CD4-positive, alpha-beta T cell treated with Interleukin-2 at 100 ng/mL for 4 hours (primary cell): ENCODE measurements around the gene PTGER1.

Experiments
- DNase-seq: peaks from one replicate; pipeline ENCODE4 v3.0.0-alpha.2; 2020; ENCODE audit warnings: low spot score

The PTGER1 gene

DNA sequence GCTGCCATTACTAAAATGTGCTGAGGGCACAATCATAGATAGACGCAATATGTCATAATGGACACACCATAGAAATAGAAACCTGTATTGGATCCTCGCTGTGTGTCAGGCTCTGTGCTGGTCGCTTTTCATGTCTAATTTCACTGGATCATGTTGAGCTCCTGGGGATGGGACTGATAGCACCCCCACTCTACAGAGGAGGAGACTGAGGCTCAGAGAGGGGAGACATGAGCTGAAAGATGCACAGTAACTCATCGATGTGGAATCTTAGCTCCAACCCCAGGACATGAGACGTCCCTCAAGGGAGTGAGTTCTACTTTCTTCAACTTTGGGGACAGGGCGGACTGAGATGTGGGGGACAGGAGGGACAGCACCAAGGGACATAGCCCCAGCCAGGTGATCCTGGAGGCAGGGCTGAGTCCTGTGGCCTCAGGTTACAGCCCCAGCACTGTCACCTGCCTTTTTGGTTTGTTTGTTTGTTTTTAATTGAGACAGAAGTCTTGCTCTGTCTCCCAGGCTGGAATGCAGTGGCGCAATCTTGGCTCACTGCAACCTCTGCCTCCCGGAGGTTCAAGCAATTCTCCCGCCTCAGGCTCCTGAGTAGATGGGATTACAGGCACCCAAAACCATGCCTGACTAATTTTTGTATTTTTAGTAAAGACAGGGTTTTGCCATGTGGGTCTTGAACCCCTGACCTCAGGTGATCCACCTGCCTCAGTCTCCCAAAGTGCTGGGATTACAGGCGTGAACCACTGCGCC lies 27.4 kb upstream of the PTGER1 start:
- no peak for DNase-seq

DNA sequence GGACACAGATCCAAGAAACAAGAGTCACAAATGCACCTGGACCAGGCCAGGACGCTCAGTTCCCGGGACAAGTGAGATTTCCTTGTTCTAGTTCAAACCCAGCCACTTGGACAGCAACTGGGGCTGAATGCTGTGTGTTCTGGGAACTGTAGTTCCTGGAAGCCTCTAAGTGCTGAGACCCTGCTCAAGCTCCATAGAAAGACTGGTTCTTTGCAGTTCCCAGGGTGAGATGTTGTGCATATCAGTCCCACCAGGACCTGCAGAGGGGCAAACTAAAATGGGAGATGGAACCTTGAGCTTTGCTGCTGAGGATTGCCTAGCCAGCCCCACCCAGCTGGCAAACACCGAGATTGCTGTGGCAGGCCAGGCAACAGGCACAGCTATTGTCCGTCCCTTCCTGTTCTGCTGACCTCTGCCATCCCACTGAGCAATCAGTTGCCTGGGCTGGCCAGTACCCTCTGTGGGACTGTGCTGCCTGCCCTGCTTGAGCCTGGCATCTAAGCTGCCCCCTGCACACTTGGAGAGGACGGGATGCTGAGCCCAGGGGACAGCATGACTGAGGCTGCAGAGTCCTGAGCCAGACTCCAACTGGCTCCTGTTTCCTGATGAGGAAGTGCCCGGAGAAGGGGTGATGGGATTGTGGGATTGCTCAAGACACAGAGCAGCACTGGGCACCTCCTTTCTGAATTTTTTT lies 22.2 kb upstream of the PTGER1 start:
- DNase-seq: no peak

DNA sequence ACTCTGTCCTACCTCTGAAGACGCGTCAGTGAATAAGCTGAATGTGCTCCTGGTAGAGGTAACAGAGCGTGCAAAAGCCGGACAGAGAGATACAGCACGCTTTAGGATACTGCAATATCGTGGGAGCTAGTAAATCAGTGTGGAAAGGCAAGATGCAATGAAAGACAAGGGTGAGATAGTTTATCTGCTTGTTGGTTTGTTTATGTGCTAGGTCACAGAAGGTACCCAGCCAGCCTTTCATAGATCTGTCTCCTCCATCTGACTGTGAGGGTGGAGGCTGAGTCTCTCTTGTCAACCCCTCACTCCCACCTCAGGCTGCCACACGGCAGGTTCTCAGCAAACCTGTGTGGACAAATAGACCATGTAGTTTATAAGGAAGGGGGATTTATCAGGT lies 21.7 kb upstream of the PTGER1 start:
- DNase-seq: no peak

DNA sequence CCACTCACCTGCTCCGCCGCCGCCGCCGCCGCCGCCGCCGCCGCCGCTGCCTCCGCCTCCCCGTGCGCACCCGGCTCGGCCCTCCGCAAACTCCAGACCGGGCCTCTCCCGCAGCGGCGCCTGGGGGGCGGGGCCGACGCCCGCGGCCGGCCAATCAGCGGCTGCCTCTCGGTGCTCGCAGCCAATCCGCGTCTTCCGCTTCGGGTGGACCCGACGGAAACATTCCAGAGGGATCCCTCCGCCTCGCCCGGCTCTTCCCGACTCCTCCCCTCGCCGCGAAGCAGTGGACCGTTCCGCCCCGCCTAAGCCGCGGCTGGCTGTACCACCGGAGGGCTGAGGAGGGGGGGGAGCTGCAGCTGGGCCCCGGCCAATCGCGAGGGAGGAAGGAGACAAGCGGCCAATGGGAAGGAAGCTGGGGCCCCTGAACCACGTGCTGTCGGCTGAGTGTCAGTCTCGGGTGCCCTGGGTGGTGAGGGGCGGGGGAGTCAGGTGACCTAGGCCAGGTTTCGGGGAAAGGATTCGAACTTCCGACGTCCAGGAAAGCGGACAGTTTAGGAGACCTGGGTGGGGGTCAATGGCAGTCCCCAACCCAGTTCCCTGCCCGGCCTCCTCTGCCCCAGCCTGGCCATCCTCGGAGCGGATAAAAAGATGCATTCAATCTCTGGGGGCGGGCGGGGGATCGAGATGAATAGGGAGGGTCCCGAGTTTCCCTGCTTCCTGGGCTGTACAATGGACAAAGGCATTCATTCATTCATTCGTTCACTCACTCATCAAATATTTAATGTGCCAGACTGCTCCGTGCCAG lies 21.1 kb upstream of the PTGER1 start, which contains the start of gene GIPC1:
GIPC1 (minus strand) TSS at position 99 of the 805 bp plus-strand sequence. CDS start 13,151 bp downstream, outside the sequence.
- peak; percentile 82 for DNase-seq

DNA sequence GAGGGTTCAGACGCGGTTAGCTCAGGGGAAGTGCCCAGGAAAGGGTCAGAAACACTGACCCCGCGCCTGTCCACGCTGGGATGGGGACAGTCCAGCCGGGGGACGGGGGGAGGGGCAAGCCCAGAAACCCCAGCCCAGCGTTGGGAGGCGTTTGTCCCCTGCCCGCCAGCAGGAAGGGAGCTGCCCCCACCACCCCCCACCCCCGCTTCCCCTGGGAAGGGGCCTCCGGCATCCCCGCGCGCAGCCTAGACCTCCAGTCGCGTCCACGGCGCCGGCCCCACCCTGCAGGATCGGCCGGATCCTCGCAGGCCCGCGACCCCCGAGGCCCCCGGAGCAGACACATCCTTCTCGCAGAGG lies 20.5 kb upstream of the PTGER1 start:
- DNase-seq: no peak

DNA sequence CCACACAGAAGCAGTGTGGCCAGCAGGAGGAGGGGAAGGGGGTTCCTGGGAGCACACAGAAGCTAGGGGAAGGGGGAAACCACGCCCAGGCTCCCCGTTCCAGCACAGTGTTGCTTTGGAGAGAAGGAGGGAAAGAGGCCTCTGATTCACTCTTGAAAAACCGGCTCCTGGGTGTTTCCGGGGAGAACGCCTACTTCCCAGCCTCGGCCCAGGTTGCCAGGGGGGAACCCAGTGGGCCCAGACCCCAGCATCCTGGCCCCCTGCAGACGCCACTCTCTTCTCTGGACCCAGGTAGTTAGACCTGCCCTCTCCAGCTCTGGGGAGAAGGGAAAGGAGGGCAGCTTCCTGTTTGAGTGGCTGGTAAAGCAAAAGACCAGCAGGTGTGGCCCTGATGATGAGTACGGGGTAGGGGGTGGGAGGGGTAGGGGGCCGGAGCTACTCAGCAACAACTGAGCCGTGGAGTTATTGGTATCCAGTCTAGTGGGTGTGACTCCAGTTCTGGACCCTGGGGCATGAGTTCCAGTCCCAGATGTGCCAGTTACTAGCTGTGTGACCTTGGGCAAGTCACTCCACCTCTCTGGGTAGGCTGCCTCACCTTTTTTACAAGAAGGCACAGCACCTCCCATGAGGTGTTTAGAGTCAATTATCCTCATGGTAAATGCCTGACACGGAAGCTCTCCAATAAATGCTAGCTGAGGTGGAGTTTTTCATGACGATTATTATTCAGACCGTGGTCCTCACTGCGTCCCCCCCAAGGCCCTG lies 19.9 kb upstream of the PTGER1 start:
- DNase-seq: no peak

DNA sequence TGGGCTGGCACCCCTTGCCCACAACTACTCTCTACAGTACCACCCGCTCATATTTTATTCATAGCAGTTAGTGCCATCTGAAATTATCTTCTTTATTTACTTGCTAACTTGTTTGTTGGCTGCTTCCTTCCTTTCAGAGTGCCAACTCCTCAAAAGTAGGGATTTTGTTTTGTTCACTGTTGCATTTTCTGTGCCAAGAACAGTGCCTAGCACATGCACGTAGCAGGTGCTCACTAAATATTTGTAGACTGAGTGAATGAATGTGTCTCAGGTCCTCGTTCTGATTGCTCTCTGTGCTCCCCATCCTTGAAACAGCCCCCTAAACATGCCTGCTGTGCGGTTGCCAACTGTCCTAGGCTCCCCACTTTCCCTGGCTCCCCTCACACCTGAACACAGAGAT lies 19.3 kb upstream of the PTGER1 start:
- DNase-seq: no peak

DNA sequence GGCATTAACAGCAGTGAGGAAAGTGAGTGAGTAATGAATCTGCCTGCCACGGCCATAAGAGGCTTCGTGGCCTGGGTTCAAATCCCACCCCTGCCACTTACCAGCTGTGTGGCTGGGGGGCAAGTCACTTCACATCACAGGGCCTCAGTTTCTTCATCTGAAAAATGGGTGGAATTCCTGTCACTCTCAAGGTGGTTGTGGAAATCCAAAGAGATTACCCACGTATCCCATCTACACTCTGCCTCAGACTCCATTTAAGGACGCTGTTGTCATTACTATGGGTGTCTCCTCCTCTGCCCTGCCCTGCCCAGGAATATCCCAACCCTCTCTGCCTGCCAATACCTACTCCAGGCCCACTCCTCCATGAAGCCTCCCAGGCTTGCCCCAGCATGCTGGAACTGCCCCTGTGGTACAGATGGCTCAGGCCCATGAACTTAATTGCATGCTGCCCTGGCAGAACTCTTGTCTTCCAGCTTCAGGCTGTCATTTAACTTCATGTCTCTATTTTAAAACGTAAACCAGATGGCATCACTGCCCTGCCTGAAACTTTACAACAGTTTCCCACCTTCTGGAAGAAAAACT lies 17.7 kb upstream of the PTGER1 start:
- DNase-seq: no peak

DNA sequence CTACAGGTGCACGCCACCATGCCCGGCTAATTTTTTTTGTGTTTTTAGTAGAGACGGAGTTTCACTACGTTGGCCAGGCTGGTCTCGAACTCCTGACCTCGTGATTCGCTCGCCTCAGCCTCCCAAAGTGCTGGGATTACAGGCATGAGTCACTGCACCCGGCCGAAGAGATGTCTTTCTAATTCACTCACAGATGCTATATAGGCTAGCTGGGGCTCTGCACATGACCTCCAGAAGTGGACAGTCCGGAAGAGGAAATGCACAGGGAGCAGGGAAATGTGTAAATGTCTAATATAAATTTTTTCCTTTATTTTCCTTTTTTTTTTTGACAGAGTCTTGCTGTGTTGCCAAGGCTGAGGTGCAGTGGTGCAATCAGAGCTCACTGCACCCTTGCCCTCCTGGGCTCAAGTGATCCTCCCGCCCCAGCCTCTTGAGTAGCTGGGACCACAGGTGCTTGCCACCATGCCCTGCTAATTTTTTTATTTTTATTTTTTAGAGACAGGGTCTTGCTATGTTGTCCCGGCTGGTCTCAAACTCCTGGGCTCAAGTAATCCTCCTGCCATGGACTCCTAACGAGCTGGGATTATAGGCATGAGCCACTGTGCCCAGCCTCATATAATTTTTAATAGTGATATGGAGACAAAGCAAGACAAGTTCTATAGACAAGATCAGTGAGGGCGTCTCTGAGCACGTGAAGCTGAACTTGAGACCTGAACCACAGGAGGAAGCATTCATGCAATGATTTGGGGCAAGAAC lies 12.4 kb upstream of the PTGER1 start:
- no peak for DNase-seq

DNA sequence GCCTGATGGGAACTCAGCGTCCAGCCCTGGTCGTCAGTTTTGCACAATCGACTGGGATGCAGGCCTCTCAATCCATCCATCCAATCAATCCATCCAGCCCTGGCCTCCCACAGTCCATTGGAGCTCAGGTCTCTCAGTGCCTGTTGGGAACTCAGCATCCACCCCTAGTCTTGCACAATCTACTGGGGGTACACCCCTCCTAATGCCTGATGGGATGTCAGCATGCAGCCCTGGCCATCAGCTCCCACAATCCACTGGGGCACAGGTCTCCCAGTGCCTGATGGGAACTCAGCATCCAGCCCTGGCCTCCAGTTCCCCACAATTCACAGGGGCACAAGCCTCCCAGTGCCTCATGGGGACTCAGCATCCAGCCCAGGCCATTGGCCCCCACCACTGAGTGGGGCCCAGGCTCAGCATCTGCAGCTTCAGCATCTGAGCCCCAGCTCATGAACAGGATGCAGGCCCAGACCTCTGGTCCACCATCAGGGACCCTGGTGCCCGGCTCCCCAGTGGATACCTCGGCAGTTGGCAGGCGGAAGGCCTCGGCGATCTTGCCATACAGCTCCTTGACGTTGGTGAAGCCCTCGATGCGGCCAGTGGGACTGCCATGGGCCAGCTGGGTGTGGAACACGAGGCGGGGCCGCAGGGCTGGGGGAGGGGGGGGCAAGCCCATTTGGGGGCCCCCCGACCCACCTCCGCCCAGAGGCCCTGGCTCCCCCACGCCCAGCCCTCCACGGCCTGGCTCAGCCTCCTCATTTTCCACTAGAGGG lies 7.2 kb upstream of the PTGER1 start:
- no peak for DNase-seq

DNA sequence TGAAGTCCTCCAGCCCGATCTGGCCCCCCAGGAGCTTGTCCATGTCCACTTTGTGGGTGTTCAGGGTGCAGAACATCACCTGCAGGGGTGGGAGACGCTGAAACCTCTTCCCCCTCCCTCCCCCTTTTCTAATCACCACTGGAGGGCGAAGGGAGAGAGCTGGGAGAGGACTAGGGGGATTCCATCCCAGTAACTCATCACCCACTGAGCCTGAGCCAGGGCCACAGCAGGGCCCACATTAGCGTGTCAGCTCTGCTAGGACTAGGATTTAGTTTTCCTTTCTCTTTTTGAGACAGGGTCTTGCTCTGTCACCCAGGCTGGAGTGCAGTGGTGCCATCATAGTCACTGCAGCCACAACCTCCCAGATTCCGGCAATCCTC lies 5.5 kb upstream of the PTGER1 start:
- no peak for DNase-seq

DNA sequence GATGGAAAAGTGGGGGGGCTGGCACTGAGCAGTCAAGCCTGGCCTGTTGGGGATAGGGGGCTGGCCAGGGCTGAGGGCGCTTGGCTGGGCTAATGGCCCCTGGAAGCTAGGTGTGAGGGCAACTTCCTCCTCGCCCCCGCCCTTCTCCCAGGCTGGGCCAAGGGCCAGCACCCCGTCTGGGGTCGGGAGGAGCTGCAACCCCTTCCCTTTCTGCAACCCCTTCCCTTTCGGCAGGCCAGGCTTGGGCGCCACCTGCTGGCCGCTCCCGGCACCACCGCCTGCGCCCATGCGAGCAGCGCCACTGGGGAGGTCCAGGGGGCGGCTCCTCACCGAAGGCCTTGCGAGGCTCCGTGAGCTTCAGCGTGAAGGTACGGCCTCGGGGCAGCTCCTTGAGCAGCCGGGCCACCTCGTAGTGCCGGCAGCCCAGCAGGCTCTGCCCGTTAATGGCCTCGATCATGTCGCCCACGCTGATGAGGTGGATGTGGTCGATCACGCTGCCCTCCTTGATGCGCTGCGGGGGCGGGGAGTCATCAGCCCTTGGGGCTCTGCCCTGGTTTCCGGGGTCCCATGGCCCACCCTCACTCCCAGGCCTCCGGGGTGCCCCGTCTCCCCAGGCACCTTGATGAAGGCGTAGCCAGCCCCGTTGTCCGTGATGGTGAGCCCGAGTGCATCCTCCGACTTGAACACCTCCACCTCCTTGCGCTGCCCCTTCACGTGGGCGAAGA lies 5.0 kb upstream of the PTGER1 start:
- peak; percentile 70 for DNase-seq

DNA sequence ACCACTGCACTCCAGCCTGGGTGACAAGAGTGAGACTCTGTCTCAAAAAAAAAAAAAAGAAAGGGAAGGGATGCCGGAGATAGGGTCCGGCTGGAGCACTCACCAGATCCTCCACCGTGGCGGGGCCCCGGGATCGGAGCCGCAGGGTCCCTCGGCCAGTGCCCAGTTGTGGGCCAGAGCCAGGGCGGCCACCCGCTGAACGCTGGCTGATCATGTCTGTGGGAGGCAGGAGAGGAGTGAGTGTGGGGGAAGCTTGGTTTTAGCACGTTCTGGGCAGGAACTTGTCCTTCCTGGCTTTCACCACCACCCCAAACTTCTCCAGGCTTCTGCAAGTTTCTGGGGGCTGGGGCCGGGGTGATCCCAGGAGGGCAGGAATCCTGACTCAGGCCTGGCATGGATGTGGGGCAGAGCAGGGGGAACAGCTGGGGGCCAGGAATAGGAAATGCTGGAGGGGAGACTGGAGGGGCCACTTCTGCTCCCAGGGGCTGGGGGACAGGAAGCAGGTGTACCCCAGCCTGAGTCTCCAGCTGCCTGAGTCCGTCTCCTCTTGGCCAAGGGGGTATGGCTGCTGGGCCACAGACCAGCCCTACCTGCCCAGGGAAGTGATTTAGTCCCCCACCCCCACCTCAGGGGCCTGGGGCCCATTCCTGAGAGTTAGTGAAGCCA lies 4.3 kb upstream of the PTGER1 start:
- DNase-seq: no peak

DNA sequence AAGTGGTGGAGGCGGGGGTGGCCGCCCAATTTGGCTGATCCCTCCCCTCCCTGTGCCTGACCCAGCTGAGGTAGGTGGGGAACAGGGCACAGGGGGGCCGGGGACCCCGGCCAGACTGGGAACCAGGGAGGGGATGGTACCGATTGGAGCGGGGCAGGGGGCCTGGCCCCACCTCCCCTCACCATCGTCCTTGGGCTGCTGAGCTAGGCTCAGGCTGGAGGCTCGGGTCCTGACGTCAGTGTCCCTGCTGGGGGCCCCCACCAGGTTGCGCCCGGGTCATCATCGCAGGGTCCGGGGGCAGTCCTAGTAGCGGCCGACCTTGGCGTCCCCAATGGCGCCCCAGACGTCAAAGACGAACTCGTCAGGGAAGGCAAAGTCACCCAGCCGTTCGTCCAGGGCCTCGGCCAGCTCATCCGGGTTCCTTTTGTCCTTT lies 3.0 kb upstream of the PTGER1 start:
- DNase-seq: no peak

DNA sequence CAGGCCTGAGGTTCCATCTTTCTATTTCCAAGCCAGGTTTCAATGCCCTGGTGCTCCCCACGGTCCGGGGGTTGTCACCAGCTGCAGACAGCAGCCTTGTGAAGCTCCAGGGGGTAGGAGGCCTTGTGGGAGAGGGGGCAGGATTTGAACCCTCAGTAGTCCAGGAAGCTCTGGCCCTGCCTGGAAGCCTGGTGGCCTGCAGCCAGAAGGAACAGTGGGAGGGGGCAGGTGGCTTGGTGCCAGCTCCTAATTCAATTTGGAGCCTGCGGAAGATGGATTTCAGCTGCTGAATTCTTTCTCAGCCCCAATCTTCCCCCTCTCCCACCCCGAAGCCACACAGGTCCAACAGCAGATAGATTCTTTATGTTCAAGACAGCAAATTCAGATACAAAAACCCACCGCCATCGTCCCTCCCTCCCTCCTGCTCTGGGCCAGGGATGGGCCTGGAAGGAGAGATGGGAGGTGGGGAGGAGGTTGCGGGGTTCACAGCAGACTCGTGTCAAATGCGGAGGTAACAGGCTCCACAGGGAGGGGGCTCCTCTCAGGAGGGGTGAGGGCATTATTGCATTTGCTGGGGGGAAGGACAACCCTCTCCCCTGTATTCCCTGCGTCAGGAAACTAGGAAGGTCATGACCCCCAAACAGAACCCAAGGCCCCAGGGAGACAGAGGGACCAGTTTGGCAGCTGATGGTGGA lies 2.4 kb upstream of the PTGER1 start:
- DNase-seq: no peak

DNA sequence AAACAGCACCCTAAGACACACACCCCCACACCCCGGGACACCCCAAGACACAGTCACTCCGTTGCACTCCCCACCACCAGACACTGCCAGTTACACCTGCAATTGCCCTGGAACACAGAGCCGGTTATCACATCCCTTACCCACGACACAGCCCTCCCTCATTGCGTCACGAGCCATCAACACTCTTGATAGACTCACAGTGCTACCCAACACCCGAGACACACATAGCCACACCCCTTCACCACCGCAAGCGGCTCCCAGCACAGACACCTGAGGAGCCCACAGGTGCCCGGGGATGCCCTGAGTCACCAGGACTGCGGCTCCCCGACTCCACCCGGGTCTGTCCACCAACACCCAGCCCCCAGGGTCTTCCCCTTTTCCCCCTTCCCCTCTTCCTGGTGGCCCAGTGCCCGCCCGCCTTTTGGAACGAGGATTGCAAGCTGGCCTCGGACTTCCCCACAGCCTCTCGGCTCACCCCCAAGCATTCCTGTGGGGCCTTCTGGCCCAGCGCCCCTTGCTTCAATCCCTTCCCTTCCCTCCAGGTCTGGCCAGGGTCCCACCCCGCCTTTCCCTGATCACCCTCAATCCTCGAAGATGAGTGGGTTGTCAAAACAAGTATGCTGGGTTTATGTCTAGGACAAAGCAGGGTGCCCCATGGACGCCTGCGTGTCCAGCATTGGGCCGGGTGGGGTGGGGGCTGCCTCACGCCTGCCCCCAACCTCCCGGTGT lies 1.7 kb upstream of the PTGER1 start:
- DNase-seq: peak; percentile 66

DNA sequence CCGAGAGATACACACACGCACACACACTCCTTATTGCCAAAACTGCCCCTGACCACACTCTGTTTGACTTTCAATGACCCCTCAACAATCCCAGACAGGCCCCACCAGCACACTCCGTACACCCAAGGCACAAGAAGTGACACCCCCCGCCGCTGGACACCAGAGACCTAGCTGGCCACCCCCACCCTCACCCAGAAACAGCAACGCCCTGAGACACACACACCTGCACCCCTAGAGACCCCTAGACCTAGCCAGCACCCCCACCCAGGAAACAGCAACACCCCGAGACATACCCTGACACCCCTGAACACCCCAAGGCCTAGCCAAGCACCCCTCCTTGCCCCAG lies 1.1 kb upstream of the PTGER1 start:
- no peak for DNase-seq

DNA sequence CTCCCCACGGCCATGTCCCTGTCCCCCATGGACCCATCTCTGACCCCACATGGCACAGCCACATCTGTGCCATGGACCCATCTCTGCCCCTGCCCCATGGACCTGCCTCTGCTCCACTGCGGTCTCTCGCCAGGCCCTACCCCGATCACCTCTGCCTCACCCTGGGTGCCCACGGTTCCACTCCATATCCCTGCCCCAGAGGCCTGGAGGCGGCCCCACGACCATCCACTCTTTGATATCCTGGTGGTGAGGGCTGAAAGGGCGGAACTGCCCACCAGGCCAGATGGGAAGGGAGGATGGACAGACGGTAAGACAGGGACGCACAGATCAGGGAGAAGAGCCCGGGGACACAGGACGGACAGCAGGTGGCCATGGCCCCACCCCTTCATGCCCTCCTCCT lies 327 bp downstream of the PTGER1 start:
- no peak for DNase-seq
